Measurements from ENCODE around the gene DAB1. TPM values are rescaled to one million over a fixed set of nuclear protein-coding genes. Genes with fewer than 3 reads are reported as not detected.

Gene DAB1
- total RNA-seq, 3 donors from 2014 or later, result 0.61 to 2.0 (median 0.92) TPM

GRCh38 chr1:56954664-56955063 lies 469.2 kb downstream of the DAB1 start:
- H3K9me3 ChIP-seq, result no peaks in the 10 kb centered on the region
- ATAC-seq (no peak), DNase-seq (no peak)
- no peaks in the 10 kb centered on the region for H3K4me1 ChIP-seq (ENCODE audit: low read depth)
- TF ChIP-seq, protein P1, sequence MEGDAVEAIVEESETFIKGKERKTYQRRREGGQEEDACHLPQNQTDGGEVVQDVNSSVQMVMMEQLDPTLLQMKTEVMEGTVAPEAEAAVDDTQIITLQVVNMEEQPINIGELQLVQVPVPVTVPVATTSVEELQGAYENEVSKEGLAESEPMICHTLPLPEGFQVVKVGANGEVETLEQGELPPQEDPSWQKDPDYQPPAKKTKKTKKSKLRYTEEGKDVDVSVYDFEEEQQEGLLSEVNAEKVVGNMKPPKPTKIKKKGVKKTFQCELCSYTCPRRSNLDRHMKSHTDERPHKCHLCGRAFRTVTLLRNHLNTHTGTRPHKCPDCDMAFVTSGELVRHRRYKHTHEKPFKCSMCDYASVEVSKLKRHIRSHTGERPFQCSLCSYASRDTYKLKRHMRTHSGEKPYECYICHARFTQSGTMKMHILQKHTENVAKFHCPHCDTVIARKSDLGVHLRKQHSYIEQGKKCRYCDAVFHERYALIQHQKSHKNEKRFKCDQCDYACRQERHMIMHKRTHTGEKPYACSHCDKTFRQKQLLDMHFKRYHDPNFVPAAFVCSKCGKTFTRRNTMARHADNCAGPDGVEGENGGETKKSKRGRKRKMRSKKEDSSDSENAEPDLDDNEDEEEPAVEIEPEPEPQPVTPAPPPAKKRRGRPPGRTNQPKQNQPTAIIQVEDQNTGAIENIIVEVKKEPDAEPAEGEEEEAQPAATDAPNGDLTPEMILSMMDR (IDR thresholded peaks at IDR 0.05), result no peak
- intact Hi-C loops (cut with DNase I, micrococcal nuclease), result no loop called here
- no peaks in the 10 kb centered on the region for H3K36me3 ChIP-seq (ENCODE audit: low read depth)
- no peak overlapping the region for H3K4me3 ChIP-seq

- intact Hi-C loops (cut with DNase I, micrococcal nuclease), result no loop called here
- Histone ChIP-seq H3K9me3 (no peaks in the 10 kb centered on the region), H3K36me3 (ENCODE audit: low read depth) (no peaks in the 10 kb centered on the region), H3K4me3 (no peak overlapping the region), H3K4me1 (ENCODE audit: low read depth) (no peaks in the 10 kb centered on the region)
- no peak for ATAC-seq
- DNase-seq, result no peak
- TF ChIP-seq, protein P1 (IDR thresholded peaks at IDR 0.05), result no peak
Observed at GRCh38 chr1:56953386-56953785, 470.5 kb downstream of the DAB1 start.

DNA sequence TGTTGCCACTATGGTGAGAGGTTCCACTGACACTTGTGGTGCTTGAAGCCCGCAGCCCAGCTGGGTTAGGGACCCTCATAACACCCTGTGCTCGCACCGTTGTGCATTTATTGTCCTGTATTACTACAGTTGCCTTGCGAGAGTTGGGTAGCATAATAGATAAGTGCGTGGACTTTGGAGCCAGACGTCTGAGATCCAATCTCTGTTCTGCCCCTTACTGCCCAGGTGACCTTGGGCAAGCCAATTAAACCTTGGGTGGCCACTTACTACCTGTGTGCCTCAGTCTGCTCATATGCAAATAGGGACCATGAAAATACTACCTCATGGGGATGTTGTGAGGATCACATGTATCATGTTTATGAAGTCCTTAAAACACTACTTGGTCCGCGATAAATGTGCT lies 471.4 kb downstream of the DAB1 start:
- intact Hi-C loops (cut with DNase I, micrococcal nuclease), result no loop called here
- H3K36me3 ChIP-seq (ENCODE audit: low read depth), result no peaks in the 10 kb centered on the region
- DNase-seq (no peak), ATAC-seq (no peak)
- no peaks in the 10 kb centered on the region for H3K9me3 ChIP-seq
- no peak overlapping the region for H3K4me3 ChIP-seq
- no peaks in the 10 kb centered on the region for H3K4me1 ChIP-seq (ENCODE audit: low read depth)
- TF ChIP-seq, protein P1 (IDR thresholded peaks at IDR 0.05), result no peak

GRCh38 chr1:56948403-56949023 lies 475.3 kb downstream of the DAB1 start:
- Histone ChIP-seq H3K9me3 (no peaks in the 10 kb centered on the region), H3K4me3 (no peak overlapping the region), H3K4me1 (ENCODE audit: low read depth) (no peaks in the 10 kb centered on the region), H3K36me3 (ENCODE audit: low read depth) (no peaks in the 10 kb centered on the region)
- no peak for DNase-seq
- TF ChIP-seq, protein P1 (IDR thresholded peaks at IDR 0.05), result no peak
- intact Hi-C loops (cut with DNase I, micrococcal nuclease), result no loop called here
- no peak for ATAC-seq
